ENCODE data around the gene COLEC11. TPM values are rescaled to one million over a fixed set of nuclear protein-coding genes. Genes with fewer than 3 reads are reported as not detected.

COLEC11 gene
- total RNA-seq, result 7.6 TPM
- polyA plus RNA-seq (ENCODE audit: insufficient read depth, low read depth, low replicate concordance), result 34.6 TPM
- long read RNA-seq, donor 1, partial matches to known transcripts, result 200 of 201 reads
- long read RNA-seq, donor 1, other reads (novel, unspliced or antisense), result 0 of 201 reads
- long read RNA-seq, donor 2, partial matches to known transcripts, result 135 of 136 reads
- long read RNA-seq, donor 2, other reads (novel, unspliced or antisense), result 0 of 136 reads
- long read RNA-seq, donor 3, partial matches to known transcripts, result 181 of 182 reads
- long read RNA-seq, donor 3, other reads (novel, unspliced or antisense), result 0 of 182 reads
- long read RNA-seq, donor 4, partial matches to known transcripts, result 51 of 51 reads
- long read RNA-seq, donor 4, other reads (novel, unspliced or antisense), result 0 of 51 reads
- long read RNA-seq, donor 5, result 0 reads
- long read RNA-seq, donor 6, partial matches to known transcripts, result 359 of 371 reads
- long read RNA-seq, donor 6, other reads (novel, unspliced or antisense), result 11 of 371 reads
- long read RNA-seq, donor 7, partial matches to known transcripts, result 0 of 5 reads
- long read RNA-seq, donor 7, other reads (novel, unspliced or antisense), result 2 of 5 reads
- long read RNA-seq, donor 8, partial matches to known transcripts, result 207 of 221 reads
- long read RNA-seq, donor 8, other reads (novel, unspliced or antisense), result 13 of 221 reads
- long read RNA-seq, donor 9, partial matches to known transcripts, result 74 of 76 reads
- long read RNA-seq, donor 9, other reads (novel, unspliced or antisense), result 0 of 76 reads
- long read RNA-seq, donor 10, partial matches to known transcripts, result 213 of 222 reads
- long read RNA-seq, donor 10, other reads (novel, unspliced or antisense), result 9 of 222 reads

GRCh38 chr2:3594493-3595281 lies at the start of gene COLEC11:
COLEC11 (plus strand) TSS chr2:3595112; CDS start chr2:3604341, 9,229 bp downstream.
- Histone ChIP-seq H3K4me1 (ENCODE audit: control insufficient read depth in 2 of 3, insufficient read depth in 2 of 3, low read depth in 1 of 3, low read length in 3 of 3) (no peaks in the 10 kb centered on the region), H3K36me3 (ENCODE audit: control insufficient read depth in 2 of 3, insufficient read depth in 3 of 3, low read length in 3 of 3) (no peaks in the 10 kb centered on the region), H3K27me3 (ENCODE audit: control insufficient read depth, insufficient read depth, low read length) (no peaks in the 10 kb centered on the region), H3K27ac (ENCODE audit: low read depth in 2 of 2, low read length in 2 of 2) (peak within 1 kb of the TSS in 1 of 2 donors; percentile 1), H3K9ac (ENCODE audit: low read length in 3 of 3) (no peak within 1 kb of the TSS), H3K4me3 (ENCODE audit: low read length in 3 of 3) (peak within 1 kb of the TSS in 1 of 3 donors; percentile 28), H3K9me3 (ENCODE audit: control insufficient read depth in 2 of 3, insufficient read depth in 1 of 3, low read length in 3 of 3) (no peaks in the 10 kb centered on the region)
- intact Hi-C loops (cut with DNase I), result no loop called here
- DNase-seq (peak; percentile 55 to 88 (median 61)), FAIRE-seq (no peak)
- TF ChIP-seq CTCF (IDR thresholded peaks at IDR 0.05; ENCODE audit: borderline replicate concordance, extremely low read depth, insufficient read depth), result peak; percentile 26

- Histone ChIP-seq H3K27me3 (ENCODE audit: control insufficient read depth, insufficient read depth, low read length) (no peaks in the 10 kb centered on the region), H3K4me3 (ENCODE audit: low read length in 3 of 3) (no peak overlapping the region), H3K9ac (ENCODE audit: low read length in 3 of 3) (no peak overlapping the region), H3K36me3 (ENCODE audit: control insufficient read depth in 2 of 3, insufficient read depth in 3 of 3, low read length in 3 of 3) (peaks cover 8 to 58% (median 47%) of the 10 kb centered on the region in 3 donors), H3K27ac (ENCODE audit: low read depth in 2 of 2, low read length in 2 of 2) (no peak overlapping the region), H3K4me1 (ENCODE audit: control insufficient read depth in 2 of 3, insufficient read depth in 2 of 3, low read depth in 1 of 3, low read length in 3 of 3) (no peaks in the 10 kb centered on the region), H3K9me3 (ENCODE audit: control insufficient read depth in 2 of 3, insufficient read depth in 1 of 3, low read length in 3 of 3) (no peaks in the 10 kb centered on the region)
- TF ChIP-seq CTCF (IDR thresholded peaks at IDR 0.05; ENCODE audit: borderline replicate concordance, extremely low read depth, insufficient read depth), result no peak
- intact Hi-C loops (cut with DNase I), result no loop called here
- no peak for DNase-seq
- no peak for FAIRE-seq
These were observed 49.0 kb upstream of the COLEC11 start for GRCh38 chr2:3545788-3546478.

- TF ChIP-seq CTCF (IDR thresholded peaks at IDR 0.05; ENCODE audit: borderline replicate concordance, extremely low read depth, insufficient read depth), result no peak
- no peak overlapping the region for H3K9ac ChIP-seq (ENCODE audit: low read length in 3 of 3)
- FAIRE-seq, result no peak
- intact Hi-C loops (cut with DNase I), result no loop called here
- H3K4me1 ChIP-seq (ENCODE audit: control insufficient read depth in 2 of 3, insufficient read depth in 2 of 3, low read depth in 1 of 3, low read length in 3 of 3), result no peaks in the 10 kb centered on the region
- no peak overlapping the region for H3K4me3 ChIP-seq (ENCODE audit: low read length in 3 of 3)
- H3K27ac ChIP-seq (ENCODE audit: low read depth in 2 of 2, low read length in 2 of 2), result no peak overlapping the region
- DNase-seq, result no peak
- peaks cover 15 to 60% (median 50%) of the 10 kb centered on the region in 3 donors for H3K36me3 ChIP-seq (ENCODE audit: control insufficient read depth in 2 of 3, insufficient read depth in 3 of 3, low read length in 3 of 3)
- H3K9me3 ChIP-seq (ENCODE audit: control insufficient read depth in 2 of 3, insufficient read depth in 1 of 3, low read length in 3 of 3), result no peaks in the 10 kb centered on the region
- no peaks in the 10 kb centered on the region for H3K27me3 ChIP-seq (ENCODE audit: control insufficient read depth, insufficient read depth, low read length)
These were observed 47.0 kb upstream of the COLEC11 start for GRCh38 chr2:3547915-3548314.

All from kidney (tissue), 22 donors.